K562 treated with DMSO at 1 percent for 48 hours (cell line): ENCODE data around the gene SCLT1. TPM values are rescaled to one million over a fixed set of nuclear protein-coding genes. Genes with fewer than 3 reads are reported as not detected.

Experiments used
- total RNA-seq: library from RNA; unstranded; fragments of 300-600 nt; gene quantifications from 2 replicates; pipeline ENCODE4 v1.2.3, GENCODE V29; 2022; ENCODE audit warnings: low replicate concordance; ENCODE audit errors: extremely low read depth

The SCLT1 gene
- not detected in 2 replicates for total RNA-seq

DNA sequence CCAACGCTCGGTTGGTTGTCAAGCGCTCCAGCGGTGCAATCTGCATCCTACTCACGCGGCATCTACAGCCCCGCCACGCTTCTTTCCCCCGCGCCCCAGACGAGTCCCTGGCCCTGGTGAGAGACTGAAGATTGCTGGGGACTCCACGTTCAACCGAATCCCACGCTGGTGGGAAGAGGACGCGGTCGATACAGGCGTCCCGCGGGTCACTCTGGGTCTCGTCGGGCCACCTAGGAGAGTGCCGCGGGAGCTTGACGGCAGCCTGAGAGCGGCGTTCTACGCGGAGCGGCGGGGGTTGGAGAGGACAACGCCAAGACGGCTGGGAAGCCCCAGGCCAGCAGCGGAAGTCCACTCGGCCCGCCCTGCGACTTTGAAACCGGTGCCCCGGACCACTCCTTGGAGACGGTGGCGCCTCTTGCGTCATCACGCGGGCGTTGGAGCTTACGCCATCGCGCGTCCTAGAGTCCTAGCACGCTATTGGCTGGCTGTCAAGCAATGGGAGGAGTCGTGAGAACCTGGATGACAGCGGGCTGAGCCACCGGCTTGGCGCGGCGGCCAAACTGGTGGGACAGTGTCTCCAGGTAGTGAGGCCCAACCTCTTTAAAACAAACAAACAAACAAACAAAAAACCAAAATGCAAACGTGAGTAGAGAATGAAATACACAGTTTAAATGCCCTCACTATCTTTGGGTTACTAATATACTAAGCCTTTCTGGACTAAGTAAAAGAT is at the start of gene SCLT1:
Gene SCLT1 (minus strand): TSS at position 349 of the 730 bp plus-strand sequence. CDS start 436 bp downstream, outside the sequence.

DNA sequence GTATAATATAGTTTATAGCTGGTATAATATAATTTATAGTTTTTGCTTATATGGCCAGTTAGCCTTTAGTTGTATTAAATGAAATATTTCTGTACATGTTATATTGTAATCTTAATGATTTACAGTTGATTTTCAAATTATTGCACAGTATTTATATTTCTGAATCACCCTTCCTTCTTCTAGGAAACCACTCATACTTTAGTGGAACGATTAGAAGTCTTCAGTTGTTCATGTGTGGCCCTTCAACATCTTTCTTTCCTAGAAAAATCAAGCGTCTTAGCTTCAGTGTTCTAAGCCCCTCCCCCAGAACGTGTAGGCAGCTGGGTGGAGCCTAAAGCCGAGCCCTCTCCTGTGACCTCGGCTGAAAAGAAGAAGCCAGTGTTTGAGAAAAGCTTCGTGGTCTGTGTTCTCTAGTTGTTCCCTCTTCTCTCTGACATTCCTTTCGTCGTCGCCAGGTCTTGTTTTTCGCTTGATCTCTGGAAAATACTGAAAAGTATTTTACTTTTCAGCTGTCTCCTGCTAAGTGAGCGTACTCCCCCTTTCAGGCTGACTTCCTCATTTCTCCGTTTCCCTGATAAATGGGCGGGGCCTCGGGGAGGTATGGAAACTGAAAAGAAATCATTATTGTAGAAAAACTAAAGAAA is 2.6 kb upstream of the SCLT1 start, which contains the start of gene C4orf33:
Gene C4orf33 (plus strand): TSS at position 342 of the 644 bp plus-strand sequence. CDS start 6,459 bp downstream, outside the sequence.

Other genes with a start within 250 kb of the SCLT1 start
- gene C4orf33, start 2.6 kb upstream of the SCLT1 start, total RNA-seq, result not detected in 2 replicates